HG03025 (cell line): ENCODE results near the gene ZNF407.

Experiments used
- ATAC-seq: cut with Tn5 transposase; IDR thresholded peaks from one replicate; pipeline ENCODE4 v1.9.1; 2021; ENCODE audit warnings: mild to moderate bottlenecking, moderate library complexity; ENCODE audit not compliant: unreplicated experiment, low FRiP score

The ZNF407 gene

DNA sequence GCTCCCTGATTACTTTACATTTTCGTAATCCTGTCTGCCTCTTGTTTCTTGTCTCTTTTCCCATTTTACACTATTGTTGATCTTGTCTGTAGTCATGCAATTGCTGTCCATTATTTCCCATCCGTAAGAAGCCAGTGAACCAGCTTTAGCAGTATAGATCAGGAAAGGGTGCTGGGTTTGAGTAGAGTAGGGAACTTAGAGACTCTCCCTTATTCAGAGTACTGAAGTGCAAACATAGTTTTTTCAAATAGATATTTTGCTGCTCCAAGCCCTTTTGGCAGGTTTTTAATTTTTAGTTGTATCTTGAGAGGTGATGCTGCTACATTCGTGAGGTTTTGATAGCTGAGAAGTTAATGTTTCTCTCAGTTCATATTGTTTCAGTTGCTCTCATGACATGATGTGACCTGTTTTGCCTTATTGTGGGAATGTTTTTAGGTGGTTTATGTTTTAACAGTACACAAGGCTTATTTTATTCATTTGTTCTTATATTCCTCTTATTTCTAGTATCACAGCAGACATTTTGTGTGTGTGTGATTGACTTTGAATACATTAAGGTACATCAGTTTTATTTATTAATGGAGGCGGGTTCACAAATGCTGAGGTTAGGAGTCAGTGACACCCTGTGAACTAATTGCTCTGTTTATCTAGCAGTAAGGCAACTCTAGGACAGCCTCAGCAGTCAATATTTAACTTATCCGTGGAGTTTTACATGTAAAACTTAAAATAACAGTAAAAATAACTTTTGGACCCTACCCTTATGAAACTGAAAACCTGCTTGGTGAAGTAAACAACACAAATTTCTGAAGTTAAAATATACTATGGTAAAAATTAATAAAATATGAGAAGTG is 118.4 kb downstream of the ZNF407 start:
- ATAC-seq, result no peak

DNA sequence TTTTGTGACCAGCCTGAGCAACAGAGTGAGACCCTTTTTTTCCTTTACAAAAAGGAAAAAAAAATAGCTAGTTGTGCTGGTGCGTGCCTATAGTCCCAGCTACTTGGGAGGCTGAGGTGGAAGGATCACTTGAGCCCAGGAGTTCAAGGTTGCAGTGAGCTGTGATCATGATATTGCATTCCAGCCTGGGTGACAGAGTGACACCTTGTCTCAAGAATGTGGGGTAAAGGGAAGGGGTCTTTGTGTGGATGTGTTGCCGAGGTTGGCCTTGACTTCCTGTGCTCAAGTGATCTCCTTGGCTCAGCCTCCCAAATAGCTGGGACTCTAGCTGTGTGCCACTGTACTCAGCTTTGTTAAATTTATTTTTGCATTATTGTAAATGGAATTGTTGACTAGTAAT is 120.6 kb downstream of the ZNF407 start:
- no peak for ATAC-seq

DNA sequence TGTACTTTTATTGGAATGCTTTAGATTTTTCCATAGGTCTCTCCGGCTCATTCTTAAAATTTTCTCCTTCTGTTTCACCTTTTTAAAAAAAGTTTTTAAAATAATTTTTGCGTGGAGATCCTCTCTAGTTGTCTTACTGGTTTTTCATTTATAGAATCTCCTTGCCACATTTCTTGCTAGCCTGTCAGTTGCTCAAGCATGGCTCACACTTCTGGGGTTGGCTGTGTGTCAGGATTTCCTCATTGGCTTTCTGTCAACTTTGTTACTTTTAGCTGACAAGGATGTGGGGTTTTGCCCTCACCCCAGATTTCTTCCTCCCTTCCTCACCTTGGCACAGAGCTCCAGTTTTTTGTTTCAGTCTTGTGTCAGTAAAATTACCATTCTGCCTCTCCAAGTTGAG is 124.6 kb downstream of the ZNF407 start:
- no peak for ATAC-seq

DNA sequence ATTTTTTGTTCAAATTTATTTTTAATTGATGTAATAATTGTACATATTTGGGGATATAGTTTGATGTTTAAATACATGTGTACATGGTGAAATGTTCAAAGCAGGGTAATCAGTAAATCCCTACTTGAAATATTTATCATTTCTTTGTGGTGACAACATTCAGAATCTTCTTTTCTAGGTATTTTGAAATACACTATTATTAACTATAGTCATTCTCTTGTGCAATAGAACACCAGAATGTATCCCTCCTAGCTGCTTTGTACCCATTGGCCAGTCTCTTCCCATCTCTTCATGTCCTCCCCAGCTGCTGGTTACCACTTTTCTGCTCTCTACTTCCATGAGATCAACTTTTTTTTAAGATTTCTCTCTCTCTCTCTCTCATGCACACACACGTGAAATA is 126.5 kb downstream of the ZNF407 start:
- ATAC-seq, result no peak

DNA sequence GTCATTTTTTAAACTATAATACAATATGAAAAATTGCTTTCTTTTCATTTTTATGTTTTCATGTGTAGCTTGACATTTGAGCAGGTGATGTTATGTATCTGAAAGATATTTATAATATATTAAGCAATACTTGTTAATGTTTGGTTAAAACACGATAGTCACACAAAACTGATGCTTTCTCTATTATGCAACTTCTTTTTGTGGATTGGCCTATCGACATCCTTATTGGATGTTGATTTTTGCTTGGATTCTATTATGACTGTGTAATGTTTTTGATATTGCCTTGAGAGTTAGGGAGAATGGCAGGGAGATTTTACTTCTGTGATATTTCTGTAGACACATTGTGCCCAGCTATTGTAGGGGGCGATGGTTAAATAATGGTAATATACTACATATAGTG is 128.0 kb downstream of the ZNF407 start:
- no peak for ATAC-seq

DNA sequence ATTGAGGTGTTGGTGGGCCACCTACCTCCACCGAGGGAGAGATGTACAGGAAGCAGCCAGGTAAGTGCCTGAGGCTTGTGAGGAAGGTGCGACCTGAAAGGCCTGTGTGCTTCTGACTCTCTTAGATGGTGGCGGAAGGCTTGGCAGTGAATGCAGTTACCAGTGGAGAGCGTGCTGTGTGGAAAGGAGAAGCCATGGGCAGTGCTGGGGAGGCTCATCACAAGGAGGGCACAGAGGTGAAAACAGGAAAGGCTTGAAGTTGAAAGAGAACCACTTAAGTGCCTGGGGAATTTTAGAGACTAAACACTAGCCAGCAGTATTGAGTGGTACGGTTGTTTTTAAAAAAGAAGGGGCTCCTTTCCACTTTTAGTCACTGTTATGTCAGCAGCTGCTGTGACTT is 130.9 kb downstream of the ZNF407 start:
- no peak for ATAC-seq

DNA sequence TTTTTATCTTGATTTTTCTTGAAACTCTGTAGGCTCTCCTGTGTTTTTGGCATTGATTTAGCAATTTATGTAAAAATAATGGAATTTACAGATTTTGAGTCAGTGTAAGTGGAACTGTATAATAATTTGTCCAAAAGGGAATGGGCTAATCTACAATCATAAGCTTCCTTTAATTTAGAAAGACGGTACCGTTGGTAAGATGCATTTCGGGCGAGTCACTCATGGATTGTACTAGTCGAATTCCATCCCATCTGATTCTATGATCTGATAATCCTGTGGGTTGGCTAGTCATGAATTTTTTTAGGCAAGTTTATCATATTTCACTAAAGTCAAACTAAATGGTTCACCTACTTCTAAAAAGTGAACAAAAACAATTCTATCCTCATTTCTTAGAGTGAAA is 133.4 kb downstream of the ZNF407 start:
- no peak for ATAC-seq

DNA sequence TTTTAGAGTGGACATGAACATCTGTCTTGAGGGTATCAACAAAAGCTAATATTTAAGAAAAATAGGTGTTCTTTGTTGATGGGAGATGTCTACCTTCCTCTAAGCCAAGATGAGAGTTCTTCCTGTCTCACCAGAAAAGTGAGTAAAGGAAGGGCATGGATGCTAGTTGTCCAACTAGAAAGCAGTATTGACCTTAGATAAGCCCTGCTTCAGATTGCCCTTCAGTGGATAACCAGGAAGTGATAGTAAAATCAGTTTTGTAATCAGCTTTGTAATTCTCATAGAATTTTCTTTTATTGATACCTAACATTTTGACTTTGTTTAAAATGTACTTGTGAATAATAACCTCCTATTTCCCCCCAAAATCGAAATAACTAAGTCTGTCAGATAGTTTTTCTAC is 134.7 kb downstream of the ZNF407 start:
- no peak for ATAC-seq

DNA sequence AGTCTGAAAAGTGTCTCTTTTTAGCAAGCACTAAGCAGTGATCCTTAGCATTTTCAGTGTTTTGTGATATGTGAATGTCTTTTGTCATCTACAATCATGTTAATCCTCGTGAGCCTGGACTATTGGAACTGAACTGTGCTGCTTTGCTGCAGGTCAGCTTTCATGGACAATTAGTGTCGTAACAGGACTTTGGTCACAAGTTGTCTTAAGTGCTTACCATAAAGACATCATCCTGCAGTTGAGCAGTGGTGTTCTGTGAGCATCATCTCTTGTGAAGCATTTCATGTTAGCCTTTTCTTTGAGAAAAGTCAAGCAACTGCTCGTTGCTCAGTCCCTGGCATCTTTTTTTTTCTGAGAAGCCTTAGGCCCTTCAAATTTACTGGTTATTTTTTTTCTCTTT is 135.9 kb downstream of the ZNF407 start:
- ATAC-seq, result no peak

DNA sequence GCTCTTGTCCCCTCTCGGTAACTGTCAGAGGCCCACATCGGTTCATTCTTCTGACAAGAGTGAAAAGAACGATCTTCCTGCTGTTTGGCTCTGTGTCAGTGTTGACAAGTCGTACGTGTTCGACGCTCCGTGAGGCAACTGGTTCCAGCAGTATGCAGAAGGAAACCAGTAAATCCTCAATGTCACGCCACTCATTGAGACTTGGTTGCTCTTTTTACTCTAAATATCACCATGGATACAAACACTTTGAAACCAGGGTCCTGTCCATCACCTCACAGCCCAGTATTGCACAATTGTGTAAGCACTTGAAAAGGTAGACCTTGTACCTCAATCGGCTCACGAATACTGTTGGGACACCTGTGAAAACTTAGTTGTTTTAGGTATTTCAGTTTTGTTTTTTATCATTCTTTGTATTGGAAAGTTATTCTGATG is 136.4 kb downstream of the ZNF407 start:
- ATAC-seq, result no peak

DNA sequence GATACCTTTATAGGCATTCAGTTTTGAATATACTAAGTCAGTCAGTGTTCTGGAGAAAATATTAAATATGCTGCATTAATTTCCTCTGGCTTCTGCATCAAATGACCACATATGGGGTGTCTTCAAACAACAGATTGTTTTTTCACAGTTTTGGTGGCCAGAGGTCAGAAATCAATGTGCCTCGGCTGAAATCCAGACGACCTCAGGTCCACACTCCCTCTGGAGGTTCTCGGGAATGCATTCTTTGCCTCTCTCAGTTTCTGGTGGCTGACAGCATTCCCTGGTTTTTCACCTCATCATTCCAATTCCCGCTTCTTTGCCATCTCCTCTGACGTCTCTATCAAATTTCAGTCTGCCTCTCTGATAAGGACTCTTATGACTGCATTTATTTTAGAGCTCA is 142.3 kb downstream of the ZNF407 start:
- no peak for ATAC-seq

DNA sequence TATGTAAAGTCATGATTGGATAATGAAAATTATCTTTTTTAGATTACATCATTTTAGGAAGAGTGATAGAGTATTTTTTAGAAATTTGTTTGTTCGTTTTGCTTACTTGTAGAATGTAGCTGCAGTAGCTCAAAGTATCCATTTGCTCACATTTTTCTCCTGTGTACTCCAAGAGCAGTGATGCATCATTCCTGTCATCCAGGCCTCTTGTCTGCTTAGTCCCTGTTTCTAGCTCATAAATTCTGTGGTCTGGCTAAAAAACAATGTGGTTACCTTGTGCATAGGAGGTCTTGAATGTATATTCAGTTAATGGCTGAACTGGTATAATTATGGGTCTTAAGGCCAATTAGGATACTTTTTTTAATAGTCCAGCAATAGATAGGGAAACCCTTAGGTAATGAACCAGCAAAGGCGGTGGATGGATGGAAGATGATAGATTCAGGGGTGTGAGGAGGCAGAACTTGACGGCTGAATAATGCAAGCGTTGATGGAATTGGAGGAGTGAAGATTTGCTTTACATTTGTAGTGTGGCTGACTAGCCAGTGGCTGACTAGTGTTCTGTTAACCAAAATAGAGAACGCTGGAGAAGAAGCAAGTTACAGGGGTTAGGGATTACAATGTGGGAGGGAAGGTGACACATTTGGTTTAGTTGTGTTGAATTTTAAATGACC is 145.0 kb downstream of the ZNF407 start:
- ATAC-seq, result no peak

DNA sequence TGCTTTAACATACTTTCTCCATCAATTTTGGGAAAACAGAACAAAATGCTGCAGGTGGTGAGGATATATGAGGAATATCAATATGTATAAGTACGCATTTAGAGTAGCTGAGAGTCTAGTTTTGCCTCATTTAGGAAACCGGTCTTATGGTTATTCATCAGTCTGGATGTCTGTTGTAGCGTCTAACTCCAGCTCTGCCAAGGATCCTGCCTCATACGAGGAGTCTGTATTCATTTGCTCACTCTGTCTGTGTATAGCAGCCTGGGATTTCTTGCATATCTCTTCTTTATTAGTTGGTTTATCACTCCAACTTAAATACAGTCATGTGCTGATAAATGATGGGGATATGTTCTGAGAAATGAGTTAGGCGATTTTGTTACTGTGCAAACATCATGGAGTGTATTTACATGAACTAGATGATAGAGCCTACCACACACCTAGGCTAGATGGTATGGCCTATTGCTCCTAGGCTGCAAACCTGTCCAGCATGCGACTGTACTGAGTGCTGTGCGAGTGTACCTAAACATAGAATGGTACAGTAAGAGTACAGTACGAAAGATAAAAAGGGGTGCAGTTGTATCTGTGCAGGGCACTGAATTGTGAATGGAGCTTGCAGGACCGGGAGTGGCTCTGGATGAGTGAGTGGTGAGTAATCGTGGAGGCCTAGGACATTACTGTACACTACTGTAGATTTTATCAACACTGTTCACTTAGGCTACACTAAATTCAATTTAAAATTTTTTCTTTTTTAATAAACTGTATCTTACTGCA is 148.1 kb downstream of the ZNF407 start:
- no peak for ATAC-seq

DNA sequence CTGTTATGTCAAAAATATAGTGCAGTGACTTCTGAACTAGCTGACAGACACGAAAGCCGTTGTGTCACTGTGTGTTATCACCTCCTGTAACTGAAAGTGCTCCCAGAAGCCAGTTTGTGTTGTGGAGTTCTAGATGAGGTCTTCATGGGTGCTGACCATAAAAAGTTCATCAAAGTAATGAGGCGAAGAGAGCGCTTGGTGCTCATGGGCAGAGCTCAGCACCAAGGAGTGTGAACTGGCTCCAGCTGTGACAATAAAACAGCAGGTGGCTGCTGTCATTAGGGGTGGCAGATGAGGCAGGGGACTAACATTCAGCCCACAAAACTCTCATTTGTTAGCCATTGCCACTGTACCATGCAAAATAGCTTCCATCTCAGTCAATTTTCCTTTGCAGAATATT is 151.1 kb downstream of the ZNF407 start:
- no peak for ATAC-seq

DNA sequence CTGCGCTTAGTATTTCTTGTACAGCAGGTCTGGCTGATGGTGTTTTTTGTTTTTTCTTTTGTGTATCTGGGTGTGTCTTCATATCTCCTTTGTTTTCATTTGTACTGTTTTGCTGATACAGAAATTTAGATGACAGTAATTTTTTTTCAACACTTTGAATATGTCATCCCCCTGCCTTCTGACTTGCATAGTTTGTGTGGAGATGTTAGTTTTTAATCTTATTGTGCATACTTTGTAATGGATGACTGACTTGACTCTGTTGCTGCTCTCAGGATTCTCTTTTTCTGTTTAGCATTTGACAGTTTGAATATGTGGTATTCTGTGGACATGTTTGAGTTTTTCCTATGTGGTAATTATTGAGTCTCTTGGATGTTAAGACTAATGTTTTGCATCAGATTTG is 161.3 kb downstream of the ZNF407 start:
- no peak for ATAC-seq

DNA sequence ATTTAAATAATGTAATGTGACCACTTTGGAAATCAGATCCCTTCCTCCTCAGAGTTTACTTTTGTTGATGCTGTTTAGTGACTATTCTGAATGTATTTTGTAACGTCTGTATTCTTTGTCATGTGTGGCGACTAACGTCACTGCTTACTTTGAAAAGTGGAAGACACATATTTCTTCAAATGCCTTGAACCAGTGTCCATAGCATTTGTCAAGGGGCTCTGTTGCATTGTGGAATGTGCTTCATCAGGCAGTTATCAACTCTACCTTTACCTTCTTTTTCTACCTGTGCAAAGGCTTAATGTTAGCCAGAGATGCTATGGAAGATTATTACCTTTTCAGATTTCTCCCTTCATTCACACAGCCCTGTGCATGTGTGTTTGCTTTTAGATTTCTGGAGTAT is 162.4 kb downstream of the ZNF407 start:
- no peak for ATAC-seq

DNA sequence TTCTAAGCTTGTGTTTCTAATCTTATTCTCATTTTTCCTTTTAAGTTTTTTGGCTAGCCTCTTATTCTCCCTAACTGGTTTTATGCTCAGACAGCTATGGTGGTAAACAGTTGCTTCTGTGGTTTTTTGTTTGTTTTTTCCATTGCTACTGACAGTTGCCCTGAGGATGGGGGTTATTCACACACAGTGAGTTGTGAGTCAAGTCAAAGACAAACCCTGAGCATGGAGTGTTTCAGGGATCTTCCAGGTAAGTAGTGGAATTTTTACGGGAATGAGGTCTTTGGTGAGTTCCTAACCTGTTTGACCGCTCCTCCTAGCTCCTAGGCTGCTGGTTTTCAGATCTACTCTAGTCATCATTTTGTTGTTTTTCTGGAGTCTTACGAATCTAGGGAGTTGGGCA is 162.8 kb downstream of the ZNF407 start:
- ATAC-seq, result no peak

DNA sequence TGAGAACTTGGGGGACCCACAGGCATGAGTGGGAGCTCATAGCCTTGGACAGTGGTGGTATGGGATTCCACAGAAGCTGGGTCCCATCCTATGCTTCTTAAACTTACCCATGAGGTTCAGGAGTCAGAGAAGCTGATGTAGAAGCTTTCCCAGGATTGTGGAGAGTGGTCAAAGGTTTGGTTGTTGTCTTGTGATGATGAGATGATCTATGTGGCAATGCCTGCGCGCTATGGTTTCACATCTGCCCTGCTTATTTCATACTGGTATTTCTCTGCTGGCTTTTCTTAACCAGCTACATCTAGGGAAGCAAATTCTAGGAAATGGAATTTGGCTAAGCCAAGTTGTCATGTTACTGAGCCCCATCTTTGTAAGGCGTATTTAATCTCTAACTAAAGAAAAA is 168.6 kb downstream of the ZNF407 start:
- no peak for ATAC-seq

DNA sequence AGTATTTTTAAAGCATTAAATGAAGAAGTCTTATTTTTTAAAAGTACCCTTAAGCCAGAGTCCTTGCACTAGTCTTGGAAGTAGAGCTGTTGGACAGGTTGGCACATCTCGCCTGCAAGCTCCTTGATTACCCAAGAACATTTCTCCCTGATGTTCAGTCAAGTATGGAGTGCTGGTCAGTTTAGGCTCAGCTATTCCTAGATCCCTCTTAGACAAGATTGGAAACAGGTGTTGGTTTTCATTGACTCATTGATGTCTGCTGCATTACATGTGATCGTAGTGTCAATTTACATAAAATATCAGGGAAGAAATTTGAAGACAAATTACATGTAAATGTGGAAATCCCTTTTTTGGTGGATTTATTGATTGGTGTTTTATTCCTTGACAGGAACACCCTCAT is 170.4 kb downstream of the ZNF407 start:
- no peak for ATAC-seq

DNA sequence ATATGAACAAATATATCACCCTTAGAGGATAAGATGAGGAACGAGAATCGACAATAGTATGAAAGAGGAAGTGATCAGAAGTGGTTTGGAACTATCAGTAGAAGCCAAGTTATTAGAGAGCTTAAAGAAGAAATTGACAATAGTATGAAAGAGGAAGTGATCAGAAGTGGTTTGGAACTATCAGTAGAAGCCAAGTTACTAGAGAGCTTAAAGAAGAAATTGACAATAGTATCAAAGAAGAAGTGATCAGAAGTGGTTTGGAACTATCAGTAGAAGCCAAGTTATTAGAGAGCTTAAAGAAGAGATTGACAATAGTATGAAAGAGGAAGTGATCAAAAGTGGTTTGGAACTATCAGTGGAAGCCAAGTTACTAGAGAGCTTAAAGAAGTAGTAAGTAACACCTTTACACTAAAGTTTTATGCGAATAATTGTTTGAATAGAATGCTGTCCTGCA is 175.5 kb downstream of the ZNF407 start:
- ATAC-seq, result peak; percentile 87

DNA sequence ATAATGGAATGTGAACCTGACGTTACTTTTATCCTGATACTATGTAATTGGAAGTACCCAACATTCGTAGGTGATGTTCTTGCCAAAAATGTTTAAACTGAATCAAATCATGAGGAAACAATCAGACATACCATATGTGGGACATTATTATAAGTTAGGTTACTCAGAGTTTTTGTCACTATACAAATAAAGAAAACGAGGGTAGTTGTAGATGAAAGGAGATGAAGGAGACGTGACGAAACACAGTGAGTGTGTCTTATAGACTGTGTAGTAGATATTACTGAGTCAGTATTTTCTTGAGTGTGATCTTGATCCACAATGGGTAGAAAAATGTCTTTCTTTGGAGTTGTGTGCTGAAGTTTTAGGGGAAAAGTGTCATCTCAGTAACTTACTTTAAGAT is 176.8 kb downstream of the ZNF407 start:
- ATAC-seq, result no peak
